HG02763 (cell line): Measurements from ENCODE around the gene SIRT2.
"Not testable (repeated sequence)": the region's sequence is repeated elsewhere in the genome, so short reads cannot be mapped to it uniquely, and the experiment has no call there.

Source experiments
- ATAC-seq: cut with Tn5 transposase; IDR thresholded peaks from one replicate; pipeline ENCODE4 v1.9.1; 2021; ENCODE audit warnings: mild to moderate bottlenecking, moderate library complexity; ENCODE audit not compliant: unreplicated experiment

Gene SIRT2

GRCh38 chr19:38833092-38833425, 66.4 kb downstream of the SIRT2 start:
- ATAC-seq, result no peak

GRCh38 chr19:38831142-38831605, 68.2 kb downstream of the SIRT2 start:
- peak; percentile 33 for ATAC-seq

GRCh38 chr19:38830039-38830733, 69.2 kb downstream of the SIRT2 start:
- no peak for ATAC-seq

- not testable (repeated sequence) for ATAC-seq
Measured at GRCh38 chr19:38829203-38829602, 70.2 kb downstream of the SIRT2 start.
